GM19351 (cell line): Measurements from ENCODE around the gene SPATA31E1.
"Not testable (repeated sequence)": the region's sequence is repeated elsewhere in the genome, so short reads cannot be mapped to it uniquely, and the experiment has no call there.

Experiments
- ATAC-seq: cut with Tn5 transposase; IDR thresholded peaks from one replicate; pipeline ENCODE4 v1.9.1; 2021; ENCODE audit warnings: mild to moderate bottlenecking, moderate library complexity; ENCODE audit not compliant: unreplicated experiment

SPATA31E1 gene

DNA sequence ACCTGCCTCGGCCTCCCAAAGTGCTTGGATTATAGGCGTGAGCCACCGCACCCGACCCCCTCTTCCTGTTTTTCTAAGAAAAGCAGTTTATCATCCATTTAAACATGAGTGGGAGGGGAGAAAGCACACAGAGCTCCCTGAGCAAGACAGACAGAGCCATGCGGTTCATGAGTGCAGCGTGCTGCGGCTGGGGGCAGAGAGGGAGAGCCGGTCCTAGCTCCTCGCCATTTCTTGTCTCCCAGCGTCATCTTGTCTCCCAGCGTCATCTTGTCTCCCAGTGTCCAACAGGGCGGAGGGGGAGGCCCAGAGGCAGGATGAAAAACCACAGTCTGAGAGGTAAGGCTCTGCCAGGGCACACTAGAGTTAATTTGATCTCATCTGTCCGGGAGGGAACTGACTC, 36.3 kb downstream of the SPATA31E1 start:
- not testable (repeated sequence) for ATAC-seq

DNA sequence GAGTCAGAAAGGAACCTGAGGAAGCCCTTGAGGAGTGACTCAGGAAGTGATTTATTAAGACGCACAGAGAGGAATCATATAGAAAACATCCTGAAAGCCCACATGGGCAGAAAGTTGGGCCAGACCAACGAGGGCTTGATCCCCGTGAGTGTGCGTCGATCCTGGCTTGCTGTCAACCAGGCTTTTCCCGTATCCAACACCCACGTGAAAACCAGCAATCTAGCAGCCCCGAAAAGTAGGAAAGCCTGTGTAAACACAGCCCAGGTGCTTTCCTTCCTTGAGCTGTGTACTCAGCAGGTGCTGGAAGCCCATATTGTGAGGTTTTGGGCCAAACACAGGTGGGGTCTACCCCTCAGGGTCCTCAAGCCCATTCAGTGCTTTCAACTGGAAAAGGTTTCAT, 38.9 kb downstream of the SPATA31E1 start:
- not testable (repeated sequence) for ATAC-seq

DNA sequence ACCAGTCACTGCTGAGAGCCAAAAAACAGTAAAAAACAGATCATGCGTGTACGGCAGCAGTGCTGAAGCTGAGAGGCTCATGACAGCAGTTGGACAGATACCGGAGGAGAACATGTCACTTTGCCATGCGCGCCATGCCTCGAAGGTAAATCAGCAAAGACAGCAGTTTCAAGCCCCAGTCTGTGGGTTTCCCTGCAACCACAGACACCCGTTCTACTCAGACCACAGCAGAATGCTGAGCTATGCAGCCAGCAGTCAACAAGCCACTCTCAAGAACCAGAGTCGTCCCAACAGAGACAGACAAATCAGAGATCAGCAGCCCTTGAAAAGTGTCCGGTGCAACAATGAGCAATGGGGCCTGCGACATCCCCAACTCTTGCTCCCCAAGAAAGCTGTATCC, 40.3 kb downstream of the SPATA31E1 start:
- not testable (repeated sequence) for ATAC-seq

DNA sequence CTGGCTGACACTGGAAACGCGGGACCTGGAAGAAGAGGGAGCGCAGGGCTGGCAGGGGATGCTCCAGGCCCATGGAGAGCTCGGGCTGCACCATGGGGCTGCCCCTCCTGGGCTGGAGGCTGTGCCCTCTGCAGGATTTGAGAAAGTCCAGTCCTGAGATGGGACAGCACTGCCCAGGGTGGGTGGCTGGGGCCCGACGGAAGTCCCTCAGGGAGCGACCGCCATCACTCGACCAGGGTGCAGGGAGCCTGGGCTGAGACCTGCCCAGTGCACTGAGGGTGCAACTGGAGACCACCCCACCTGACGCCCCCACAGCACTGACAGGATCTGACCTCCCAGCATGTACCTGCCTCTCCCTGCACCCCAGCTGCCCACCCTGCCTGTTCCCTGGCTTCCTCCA, 42.2 kb downstream of the SPATA31E1 start:
- ATAC-seq, result not testable (repeated sequence)

DNA sequence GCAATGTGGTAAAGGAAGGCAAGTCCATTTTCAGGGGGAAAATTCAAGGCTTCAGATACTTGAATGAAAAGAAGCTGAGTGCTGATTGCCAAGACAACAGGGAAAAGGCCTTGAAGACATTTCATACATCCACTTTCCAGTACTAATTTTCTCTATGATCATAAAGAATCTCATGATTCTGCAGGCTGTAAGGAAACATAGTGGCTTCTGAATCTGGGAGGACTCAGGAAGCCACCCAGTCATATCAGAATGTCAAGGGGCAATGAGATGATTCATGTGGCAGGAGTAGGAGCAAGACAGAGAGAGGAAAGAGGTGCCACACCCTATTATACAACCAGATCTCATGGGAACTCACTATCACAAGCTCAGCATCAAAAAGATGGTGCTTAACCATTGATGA, 46.5 kb downstream of the SPATA31E1 start:
- not testable (repeated sequence) for ATAC-seq

DNA sequence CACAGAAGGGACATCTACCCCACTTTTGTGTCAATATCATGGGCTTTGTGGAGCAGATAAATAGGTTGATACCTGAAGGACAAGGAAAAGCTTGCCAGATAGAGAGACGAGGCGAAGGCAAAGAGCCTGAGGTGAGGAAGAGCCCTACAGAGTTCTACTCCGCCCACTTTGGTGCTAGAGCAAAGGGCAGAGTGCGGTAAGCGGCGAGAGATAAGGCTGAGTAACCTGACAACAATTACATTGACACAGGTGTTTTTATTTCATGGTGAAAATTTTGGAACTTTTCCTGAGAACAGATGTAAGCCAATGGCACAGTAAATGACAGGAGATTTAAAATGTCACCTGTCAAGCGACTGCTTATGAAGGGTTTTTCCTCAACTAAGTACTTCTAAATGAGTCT, 51.8 kb downstream of the SPATA31E1 start:
- not testable (repeated sequence) for ATAC-seq

DNA sequence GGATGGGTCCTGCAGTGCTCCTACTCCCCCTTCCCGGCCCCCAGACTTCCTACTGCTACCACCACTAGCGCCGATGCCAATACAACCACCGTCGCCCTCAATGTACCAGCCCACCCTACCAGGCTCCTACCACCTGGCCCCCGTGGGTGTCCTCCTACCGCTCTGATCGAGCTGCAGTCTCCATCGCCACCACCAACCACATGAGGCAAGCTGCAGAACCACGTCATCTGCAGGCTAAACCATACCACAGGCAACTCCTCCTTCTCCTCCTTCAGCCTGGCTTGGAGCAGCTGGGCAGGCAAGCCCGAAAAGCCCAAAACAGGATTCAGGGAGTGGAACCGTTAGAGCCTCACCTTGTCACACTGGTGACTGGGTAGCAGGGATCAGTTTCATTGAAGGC, 54.7 kb downstream of the SPATA31E1 start:
- ATAC-seq, result not testable (repeated sequence)

DNA sequence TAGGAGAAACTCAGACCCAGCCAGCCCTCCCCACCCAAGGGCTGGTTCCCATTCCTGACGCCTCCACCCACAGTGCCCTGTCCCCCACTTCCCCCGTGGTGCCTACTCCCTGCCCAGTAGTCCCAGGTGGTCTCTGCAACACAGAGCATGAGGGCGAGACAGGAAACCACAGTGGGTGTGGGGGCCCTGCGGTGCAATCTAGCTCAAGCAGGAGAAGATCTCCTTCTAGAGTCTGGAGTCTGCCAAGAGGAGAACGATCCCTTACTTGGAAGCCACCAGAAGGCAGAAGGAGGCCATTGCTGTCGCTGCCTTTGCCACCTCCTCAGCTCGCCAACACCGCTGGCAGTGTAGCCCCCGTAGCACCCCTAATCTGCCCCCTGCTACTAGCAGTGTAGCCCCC, 55.2 kb downstream of the SPATA31E1 start:
- ATAC-seq, result not testable (repeated sequence)

DNA sequence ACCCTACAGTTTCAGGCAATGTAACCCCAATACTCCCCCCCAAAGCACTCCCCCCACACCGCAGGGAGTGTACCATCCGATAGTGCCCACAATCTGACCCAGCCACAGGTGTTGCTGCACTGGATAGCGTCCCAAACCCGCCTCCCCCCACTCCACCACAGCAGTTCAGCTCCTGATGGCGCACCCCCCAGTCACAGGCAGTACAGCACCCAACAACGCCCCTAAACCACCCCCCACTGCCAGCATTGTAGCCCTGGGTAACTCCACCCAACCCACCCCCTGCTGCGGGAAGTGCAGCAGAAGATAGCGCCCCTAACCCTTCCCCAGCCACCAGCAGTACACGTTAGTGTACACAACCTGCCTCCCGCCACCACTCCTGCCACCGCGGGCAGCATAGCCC, 55.7 kb downstream of the SPATA31E1 start:
- ATAC-seq, result not testable (repeated sequence)
